Gastrocnemius medialis (tissue), 4 donors: ENCODE data around the gene FNDC5. TPM values are rescaled to one million over a fixed set of nuclear protein-coding genes. Genes with fewer than 3 reads are reported as not detected.

Experiments used
- ATAC-seq, 2 donors: fragments of 150-250 bp; one replicate each; pipeline ENCODE4 v1.9.1; 2016
- DNase-seq, 2 donors: peaks; one replicate each; pipeline ENCODE4 v3.0.0-alpha.2; 2019
- H3K27ac ChIP-seq, 4 donors: fragments of 200-600 bp; sonication (generic); 1 replicate in 1 of 4; 2 replicates in 3 of 4; pipeline ENCODE4 v1.5.1; 2016 to 2018; ENCODE audit warnings: mild to moderate bottlenecking in 2 of 4, moderate library complexity in 1 of 4
- H3K27me3 ChIP-seq, 3 donors: fragments of 200-600 bp; sonication (generic) in 2 of 3; 1 replicate in 1 of 3; 2 replicates in 2 of 3; pipeline versions ENCODE4 v1.5.1 to v1.6.0; 2016 to 2019; ENCODE audit warnings: mild to moderate bottlenecking in 1 of 3, moderate library complexity in 1 of 3
- H3K36me3 ChIP-seq, 2 donors: fragments of 200-600 bp; sonication (generic) in 1 of 2; one replicate each; pipeline ENCODE4 v1.5.1; 2017 to 2018
- H3K4me1 ChIP-seq, 2 donors: fragments of 200-600 bp; sonication (generic) in 1 of 2; one replicate each; pipeline ENCODE4 v1.5.1; 2016 to 2017; ENCODE audit warnings: mild to moderate bottlenecking in 2 of 2
- H3K4me3 ChIP-seq, 4 donors: fragments of 200-600 bp; sonication (generic) in 3 of 4; 1 replicate in 1 of 4; 2 replicates in 3 of 4; pipeline ENCODE4 v1.5.1; 2016 to 2019; ENCODE audit warnings: mild to moderate bottlenecking in 2 of 4
- H3K9me3 ChIP-seq, 3 donors: fragments of 200-600 bp; sonication (generic) in 2 of 3; 1 replicate in 1 of 3; 2 replicates in 2 of 3; pipeline ENCODE4 v1.5.1; 2016 to 2019
- POLR2A ChIP-seq, 2 donors: fragments of 450-650 bp; IDR thresholded peaks; one replicate each; pipeline ENCODE4 v1.6.1; 2017; ENCODE audit warnings: antibody characterized with exemption in 2 of 2, mild to moderate bottlenecking in 2 of 2, moderate library complexity in 2 of 2
- in situ Hi-C, 4 donors: fragments of 200-750 bp; cut with MboI; loops; one replicate each; pipeline versions ENCODE4 v1.15.0 to v1.8.0; 2017; ENCODE audit warnings: low sequenced_read_pairs in 4 of 4
- intact Hi-C: fragments of 100-400 bp; cut with DNase I; formaldehyde crosslinking; loops from one replicate; pipeline ENCODE4 v1.15.1; 2023; ENCODE audit warnings: low total_unique reads
- total RNA-seq, 4 donors: library from RNA; depleted of rRNA; stranded (reverse); fragments of >200 nt; gene quantifications; one replicate each; pipeline versions ENCODE4 v1.1.0 to v1.2.3, GENCODE V29; 2016
- TF ChIP-seq, protein P1 (sequence below), 5 experiments: fragments of 450-650 bp in 3 of 5; fragments of 200-600 bp in 2 of 5; sonication (generic) in 2 of 5; IDR thresholded peaks in 4 of 5; conservative IDR thresholded peaks in 1 of 5; 1 replicate in 4 of 5; 2 replicates in 1 of 5; pipeline ENCODE4 v1.5.1; 2016 to 2019; ENCODE audit warnings: antibody characterized with exemption in 5 of 5, mild to moderate bottlenecking in 3 of 5, moderate library complexity in 3 of 5

The FNDC5 gene
- total RNA-seq, 4 donors from 2014 or later: 39.6 to 274 (median 114) TPM

DNA sequence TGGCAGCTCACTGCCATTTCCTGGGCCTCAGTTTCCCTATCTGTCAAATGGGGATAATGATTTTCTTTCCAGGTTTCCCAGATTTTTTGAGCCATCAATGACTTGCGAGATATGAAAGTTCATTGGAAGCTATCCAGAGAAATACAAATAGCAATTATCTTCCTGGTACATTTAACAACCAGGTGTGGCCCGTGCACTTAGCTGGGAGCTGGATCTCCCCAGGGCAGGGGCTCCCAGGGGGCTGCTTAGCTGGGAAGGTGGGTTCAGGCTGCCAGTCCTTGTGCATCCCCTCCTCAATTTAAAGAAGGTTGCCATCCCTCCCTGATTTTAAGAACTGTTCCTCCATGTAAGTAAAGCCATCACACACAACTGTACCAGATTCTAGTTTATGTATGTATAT, 34.1 kb upstream of the FNDC5 start:
- H3K4me3 ChIP-seq: no peak overlapping the region
- peaks cover 8 to 9% (median 8%) of the 10 kb centered on the region in 3 donors for H3K27me3 ChIP-seq
- peaks cover 0 to 6% of the 10 kb centered on the region in 2 donors for H3K4me1 ChIP-seq
- in situ Hi-C loops: no loop called here
- DNase-seq (no peak), ATAC-seq (no peak)
- intact Hi-C loops: no loop called here
- no peak overlapping the region for H3K27ac ChIP-seq
- H3K36me3 ChIP-seq: no peaks in the 10 kb centered on the region
- TF ChIP-seq, protein P1, sequence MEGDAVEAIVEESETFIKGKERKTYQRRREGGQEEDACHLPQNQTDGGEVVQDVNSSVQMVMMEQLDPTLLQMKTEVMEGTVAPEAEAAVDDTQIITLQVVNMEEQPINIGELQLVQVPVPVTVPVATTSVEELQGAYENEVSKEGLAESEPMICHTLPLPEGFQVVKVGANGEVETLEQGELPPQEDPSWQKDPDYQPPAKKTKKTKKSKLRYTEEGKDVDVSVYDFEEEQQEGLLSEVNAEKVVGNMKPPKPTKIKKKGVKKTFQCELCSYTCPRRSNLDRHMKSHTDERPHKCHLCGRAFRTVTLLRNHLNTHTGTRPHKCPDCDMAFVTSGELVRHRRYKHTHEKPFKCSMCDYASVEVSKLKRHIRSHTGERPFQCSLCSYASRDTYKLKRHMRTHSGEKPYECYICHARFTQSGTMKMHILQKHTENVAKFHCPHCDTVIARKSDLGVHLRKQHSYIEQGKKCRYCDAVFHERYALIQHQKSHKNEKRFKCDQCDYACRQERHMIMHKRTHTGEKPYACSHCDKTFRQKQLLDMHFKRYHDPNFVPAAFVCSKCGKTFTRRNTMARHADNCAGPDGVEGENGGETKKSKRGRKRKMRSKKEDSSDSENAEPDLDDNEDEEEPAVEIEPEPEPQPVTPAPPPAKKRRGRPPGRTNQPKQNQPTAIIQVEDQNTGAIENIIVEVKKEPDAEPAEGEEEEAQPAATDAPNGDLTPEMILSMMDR (IDR thresholded peaks at IDR 0.05 in 4 of 5, conservative IDR thresholded peaks at IDR 0.05 in 1 of 5): no peak
- TF ChIP-seq POLR2A (IDR thresholded peaks at IDR 0.05): no peak
- H3K9me3 ChIP-seq: no peaks in the 10 kb centered on the region

DNA sequence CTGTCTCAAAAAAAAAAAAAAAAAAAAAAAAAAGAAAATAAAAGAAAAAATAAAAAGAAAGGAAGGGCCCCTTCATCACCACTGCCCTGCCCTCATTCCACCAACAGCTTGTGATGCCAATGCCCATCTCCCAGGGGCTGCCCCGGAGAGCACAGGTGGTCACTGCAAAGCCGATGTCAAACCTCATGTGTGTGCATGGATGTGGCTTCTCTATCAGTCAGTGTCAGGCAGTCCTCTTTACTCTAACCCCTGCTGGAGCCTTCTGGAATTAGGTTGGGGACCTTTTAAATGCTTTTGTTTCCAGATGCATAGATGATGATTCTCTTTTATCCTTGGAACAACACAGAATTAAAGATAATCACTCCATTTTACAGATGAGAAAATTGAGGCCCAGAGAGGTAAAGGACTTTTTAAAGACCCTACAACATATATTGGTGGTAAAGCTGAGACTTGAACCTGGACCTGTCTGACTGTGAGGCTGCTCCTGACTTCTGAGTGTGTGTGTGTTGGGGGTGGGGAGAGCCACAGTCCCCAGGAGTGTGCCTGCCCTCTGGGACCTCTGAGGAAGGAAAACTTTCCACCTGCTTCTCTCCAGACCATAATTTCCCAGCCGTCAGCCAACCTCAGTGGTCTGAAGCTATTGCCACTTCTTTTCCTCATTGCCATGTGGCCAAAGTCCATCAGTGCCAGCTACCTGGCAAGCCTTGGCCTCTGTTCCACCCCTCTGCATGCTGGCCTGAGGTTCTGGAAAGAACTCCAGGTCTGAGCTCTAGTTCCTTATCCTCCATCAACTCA, 33.5 kb upstream of the FNDC5 start:
- Histone ChIP-seq H3K27me3 (peaks cover 8 to 9% (median 8%) of the 10 kb centered on the region in 3 donors), H3K4me3 (no peak overlapping the region), H3K27ac (no peak overlapping the region), H3K4me1 (peaks cover 0 to 6% of the 10 kb centered on the region in 2 donors), H3K36me3 (no peaks in the 10 kb centered on the region), H3K9me3 (no peaks in the 10 kb centered on the region)
- ATAC-seq: no peak
- intact Hi-C loops (no loop called here), in situ Hi-C loops (no loop called here)
- no peak for DNase-seq
- TF ChIP-seq, protein P1 (IDR thresholded peaks at IDR 0.05 in 4 of 5, conservative IDR thresholded peaks at IDR 0.05 in 1 of 5): no peak
- TF ChIP-seq POLR2A (IDR thresholded peaks at IDR 0.05): no peak

DNA sequence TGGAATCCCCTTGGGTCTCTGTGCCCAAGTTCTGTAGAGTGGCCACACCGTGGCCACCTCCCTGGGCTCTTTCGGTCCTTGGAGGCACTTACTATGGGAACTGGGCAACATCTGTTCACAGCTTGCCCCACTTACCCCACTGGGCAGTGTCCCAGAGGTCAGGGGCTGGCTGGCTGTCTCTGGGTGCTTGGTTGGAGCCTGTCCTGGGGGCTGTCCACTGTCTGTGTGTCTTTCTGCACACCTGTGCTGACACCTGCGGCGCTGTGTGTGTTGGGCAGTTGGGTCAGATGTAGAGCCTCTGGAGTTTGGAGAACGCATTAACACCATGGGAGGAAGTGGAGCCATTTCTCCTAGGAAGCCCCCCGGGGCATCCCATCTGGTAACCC, 31.8 kb upstream of the FNDC5 start:
- H3K4me1 ChIP-seq: peaks cover 0 to 6% of the 10 kb centered on the region in 2 donors
- peaks cover 8 to 9% (median 8%) of the 10 kb centered on the region in 3 donors for H3K27me3 ChIP-seq
- no peak overlapping the region for H3K4me3 ChIP-seq
- H3K36me3 ChIP-seq: no peaks in the 10 kb centered on the region
- ATAC-seq (no peak), DNase-seq (no peak)
- no peak overlapping the region for H3K27ac ChIP-seq
- in situ Hi-C loops: no loop called here
- TF ChIP-seq, protein P1 (IDR thresholded peaks at IDR 0.05 in 4 of 5, conservative IDR thresholded peaks at IDR 0.05 in 1 of 5): no peak
- TF ChIP-seq POLR2A (IDR thresholded peaks at IDR 0.05): no peak
- intact Hi-C loops: no loop called here
- H3K9me3 ChIP-seq: no peaks in the 10 kb centered on the region

DNA sequence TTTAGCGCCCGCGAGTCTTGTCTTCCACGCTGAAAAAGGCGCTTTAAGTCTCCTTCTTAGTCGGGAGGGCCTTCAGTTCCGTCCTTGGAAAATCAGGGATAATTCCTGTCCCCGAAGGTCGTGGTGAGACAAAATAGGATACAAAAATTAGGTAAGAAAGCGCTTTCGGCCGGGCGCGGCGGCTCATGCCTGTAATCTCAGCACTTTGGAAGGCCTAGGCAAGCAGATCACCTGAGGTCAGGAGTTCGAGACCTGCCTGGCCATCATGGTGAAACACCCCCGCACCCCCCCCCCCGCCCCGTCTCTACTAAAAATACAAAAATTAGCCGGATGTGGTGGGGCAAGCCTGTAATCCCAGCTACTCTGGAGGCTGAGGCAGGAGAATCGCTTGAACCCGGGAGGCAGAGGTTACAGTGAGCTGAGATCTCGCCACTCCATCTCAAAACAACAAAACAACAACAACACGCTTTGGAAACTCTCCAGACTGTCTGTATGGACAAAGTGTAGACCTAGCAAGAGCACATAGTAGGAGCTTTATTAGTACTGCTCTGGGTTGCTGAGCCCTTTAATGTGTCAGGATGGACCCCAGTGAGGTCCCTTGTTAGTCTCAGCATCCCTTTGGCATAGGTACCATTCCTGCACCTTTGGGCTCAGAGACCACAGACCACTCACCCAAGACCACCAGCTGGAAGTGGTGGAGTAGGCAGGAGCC, 31.3 kb upstream of the FNDC5 start:
- no peak for TF ChIP-seq POLR2A (IDR thresholded peaks at IDR 0.05)
- TF ChIP-seq, protein P1 (IDR thresholded peaks at IDR 0.05 in 4 of 5, conservative IDR thresholded peaks at IDR 0.05 in 1 of 5): no peak
- Histone ChIP-seq H3K4me1 (peaks cover 0 to 6% of the 10 kb centered on the region in 2 donors), H3K9me3 (no peaks in the 10 kb centered on the region), H3K27me3 (peaks cover 8 to 9% (median 8%) of the 10 kb centered on the region in 3 donors), H3K27ac (no peak overlapping the region), H3K36me3 (no peaks in the 10 kb centered on the region), H3K4me3 (peak overlapping the region; percentile 46 to 65 (median 58))
- DNase-seq (no peak), ATAC-seq (no peak)
- in situ Hi-C loops (no loop called here), intact Hi-C loops (no loop called here)
